GM18505 (cell line): Measurements from ENCODE around the gene DOHH.

Experiments used
- ATAC-seq: cut with Tn5 transposase; IDR thresholded peaks from one replicate; pipeline ENCODE4 v1.9.1; 2021; ENCODE audit not compliant: unreplicated experiment
- POLR2A ChIP-seq: IDR thresholded peaks from 4 replicates; pipeline ENCODE4 v1.6.1; 2011; ENCODE audit warnings: borderline replicate concordance; ENCODE audit not compliant: insufficient read depth, insufficient read length; ENCODE audit errors: extremely low read depth

DOHH gene

GRCh38 chr19:3479834-3480215 is 20.6 kb downstream of the DOHH start:
- no peak for TF ChIP-seq POLR2A
- no peak for ATAC-seq

- no peak for TF ChIP-seq POLR2A
- no peak for ATAC-seq
Observed at GRCh38 chr19:3479177-3479833, 21.2 kb downstream of the DOHH start.

DNA sequence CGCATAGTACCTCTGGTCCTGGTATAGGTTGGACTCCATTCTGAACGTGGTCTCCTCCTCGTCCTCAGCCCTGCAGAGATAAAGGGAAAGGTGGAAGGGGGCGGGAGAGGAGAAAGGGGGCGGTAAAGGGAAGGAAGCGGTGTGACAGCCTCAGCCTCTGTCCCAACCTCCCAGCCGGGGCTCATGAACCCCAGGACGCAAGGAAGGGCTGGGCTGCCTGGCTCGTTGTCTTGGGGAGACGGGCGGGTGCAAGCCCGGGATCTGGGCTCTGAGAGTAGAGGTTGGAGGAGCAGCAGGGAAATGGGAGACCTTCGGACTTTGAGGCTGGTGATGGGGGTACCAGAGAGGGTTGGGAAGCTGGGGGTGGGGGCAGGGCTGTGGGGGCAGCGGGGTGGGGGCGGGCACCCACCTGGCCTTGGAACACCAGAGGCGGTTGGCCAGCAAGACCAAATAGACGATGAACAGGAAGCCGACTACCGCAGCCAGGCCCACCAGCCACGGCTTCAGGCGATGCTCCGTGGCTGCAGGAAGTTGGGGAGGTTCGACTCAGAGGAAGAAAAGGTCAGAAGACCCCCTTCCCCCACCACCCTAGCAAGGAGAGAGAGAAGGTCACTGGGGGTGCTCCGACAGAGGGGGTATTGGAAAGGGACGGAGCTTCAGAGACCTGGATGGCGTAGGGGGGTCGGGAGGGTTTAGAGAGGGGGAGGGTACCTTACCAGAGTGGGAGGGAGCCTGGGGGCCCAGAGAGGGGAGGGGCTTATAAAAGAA is 21.9 kb downstream of the DOHH start:
- TF ChIP-seq POLR2A = no peak
- ATAC-seq = no peak

- ATAC-seq = no peak
- TF ChIP-seq POLR2A = no peak
Observed at GRCh38 chr19:3477951-3478350, 22.5 kb downstream of the DOHH start.

GRCh38 chr19:3477506-3477905 is 23.0 kb downstream of the DOHH start:
- ATAC-seq = no peak
- no peak for TF ChIP-seq POLR2A

DNA sequence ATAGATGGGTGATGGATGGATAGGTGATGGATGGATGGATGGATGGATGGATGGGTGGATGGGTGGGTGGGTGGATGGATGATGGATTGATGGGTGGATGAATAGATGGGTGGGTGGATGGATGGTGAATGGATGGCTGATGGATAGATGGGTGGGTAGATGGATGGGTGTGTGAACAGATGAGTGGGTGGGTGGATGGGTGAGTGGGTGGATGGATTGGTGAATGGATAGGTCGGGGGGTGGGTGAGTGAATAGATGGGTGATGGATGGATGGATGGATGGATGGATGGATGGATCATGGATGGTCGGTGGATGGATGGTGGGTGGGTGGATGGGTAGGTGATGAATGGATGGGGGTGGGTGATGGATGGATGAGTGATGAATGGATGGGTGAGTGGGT is 23.6 kb downstream of the DOHH start:
- no peak for TF ChIP-seq POLR2A
- ATAC-seq = no peak

GRCh38 chr19:3475449-3475848 is 25.0 kb downstream of the DOHH start:
- no peak for TF ChIP-seq POLR2A
- no peak for ATAC-seq

- no peak for ATAC-seq
- no peak for TF ChIP-seq POLR2A
Observed at GRCh38 chr19:3474614-3475013, 25.9 kb downstream of the DOHH start.

GRCh38 chr19:3474010-3474409 is 26.5 kb downstream of the DOHH start:
- no peak for ATAC-seq

GRCh38 chr19:3471954-3472655 is 28.4 kb downstream of the DOHH start:
- ATAC-seq = no peak
- no peak for TF ChIP-seq POLR2A

More at GRCh38 chr19:3474010-3474409, 26.5 kb downstream of the DOHH start:
- no peak for TF ChIP-seq POLR2A

DNA sequence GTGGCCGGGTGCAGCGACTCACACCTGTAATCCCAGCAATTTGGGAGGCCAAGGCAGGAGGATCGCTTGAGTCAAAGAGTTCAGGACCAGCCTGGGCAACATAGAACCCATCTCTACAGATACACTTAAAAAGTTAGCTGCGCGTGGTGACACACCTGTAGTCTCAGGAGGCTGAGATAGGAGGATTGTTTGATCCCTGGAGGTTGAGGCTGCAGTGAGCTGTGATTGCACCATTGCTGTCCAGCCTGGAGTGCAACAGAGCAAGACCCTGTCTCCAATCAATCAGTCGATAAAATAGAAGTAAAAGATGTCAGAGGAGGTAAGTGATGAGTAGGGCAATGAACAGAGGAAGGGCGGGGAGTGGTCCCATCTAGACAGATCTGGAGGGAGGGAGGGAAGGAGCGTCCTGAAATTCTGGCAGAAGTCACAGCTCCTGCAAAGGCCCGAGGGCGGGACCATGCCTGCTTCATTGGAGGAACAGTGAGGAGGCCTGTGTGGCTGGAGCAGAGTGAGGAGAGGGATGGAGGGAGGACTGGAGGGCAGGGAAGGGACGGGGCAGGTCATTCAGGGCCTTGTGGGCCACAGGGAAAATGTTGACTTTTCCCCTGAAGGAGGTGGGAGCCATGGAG is 29.9 kb downstream of the DOHH start:
- no peak for ATAC-seq
- TF ChIP-seq POLR2A = no peak

- no peak for TF ChIP-seq POLR2A
- ATAC-seq = no peak
Observed at GRCh38 chr19:3469638-3470499, 30.6 kb downstream of the DOHH start.
